ENCODE data around the gene TRPV2. TPM values are rescaled to one million over a fixed set of nuclear protein-coding genes. Genes with fewer than 3 reads are reported as not detected.
A peak's percentile ranks its signal among the peaks of the same experiment; 100 is the strongest.

TRPV2 gene
- total and polyA plus RNA-seq, 4 donors = 2.9 to 9.3 (median 4.6) TPM

GRCh38 chr17:16461606-16461866, 46.2 kb downstream of the TRPV2 start:
- DNase-seq (ENCODE audit: low spot score) = no peak
- Histone ChIP-seq H3K27me3 (ENCODE audit: control insufficient read depth in 4 of 4, insufficient read depth in 4 of 4, low read length in 3 of 4) (no peaks in the 10 kb centered on the region), H3K27ac (ENCODE audit: low read depth in 1 of 2, low read length in 2 of 2) (no peak overlapping the region), H3K4me1 (ENCODE audit: control insufficient read depth in 4 of 4, insufficient read depth in 4 of 4, low read length in 3 of 4) (peaks cover 0 to 9% (median 7%) of the 10 kb centered on the region in 4 donors), H3K9me3 (ENCODE audit: control insufficient read depth in 4 of 4, low read length in 3 of 4) (no peaks in the 10 kb centered on the region), H3K9ac (ENCODE audit: low read depth in 1 of 2, low read length in 2 of 2) (no peak overlapping the region), H3K4me3 (ENCODE audit: low read depth in 1 of 3, low read length in 3 of 3) (no peak overlapping the region), H3K36me3 (ENCODE audit: control insufficient read depth in 4 of 4, insufficient read depth in 3 of 4, low read depth in 1 of 4, low read length in 3 of 4) (no peaks in the 10 kb centered on the region)
- TF ChIP-seq REST (IDR thresholded peaks at IDR 0.05) (no peak), NR2F2 (IDR thresholded peaks at IDR 0.05) (no peak), FOXA1 (IDR thresholded peaks at IDR 0.05) (no peak), YY1 (IDR thresholded peaks at IDR 0.05) (no peak)
- 97% methylated on average over 3 of the region's 3 CpGs for WGBS

DNA sequence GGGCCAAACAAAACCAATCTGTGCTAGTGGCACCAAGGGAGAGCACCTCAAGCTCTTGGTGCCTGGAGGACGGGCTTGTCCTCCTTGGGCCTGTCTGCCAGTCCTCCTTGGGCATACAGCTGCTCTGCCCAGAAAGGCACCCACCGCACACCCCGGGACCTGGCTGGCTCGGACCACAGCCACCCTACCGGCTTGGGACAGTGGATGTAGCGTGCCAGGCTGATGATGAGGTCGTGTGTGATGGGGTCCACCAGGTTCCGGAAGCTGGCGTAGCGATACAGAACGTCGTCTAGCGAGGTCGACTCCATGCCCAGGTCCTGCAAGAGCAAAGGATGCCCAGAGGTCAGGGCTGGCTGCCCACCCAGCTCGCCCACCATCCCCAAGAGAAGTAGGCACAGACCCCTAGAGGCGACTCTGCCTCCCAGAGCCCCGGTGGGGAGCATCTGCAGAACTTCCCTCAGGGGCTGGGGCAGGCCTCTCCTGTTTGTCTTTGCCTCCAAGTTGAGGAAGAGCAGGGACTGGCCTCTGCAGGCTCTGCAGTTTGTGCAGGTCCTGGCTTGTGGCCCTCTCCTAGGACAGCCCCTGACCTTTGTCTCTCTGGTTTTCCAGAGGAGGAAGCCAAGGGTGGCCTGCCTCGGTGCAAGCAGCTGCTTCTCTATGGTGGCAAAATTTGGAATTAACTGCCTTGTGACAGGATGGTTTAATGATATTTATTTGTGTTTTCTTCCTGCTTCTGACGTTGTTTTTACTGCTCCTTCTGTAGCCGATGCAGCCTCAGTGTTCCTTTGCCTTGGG, 46.9 kb downstream of the TRPV2 start:
- no peaks in the 10 kb centered on the region for H3K27me3 ChIP-seq (ENCODE audit: control insufficient read depth in 4 of 4, insufficient read depth in 4 of 4, low read length in 3 of 4)
- no peaks in the 10 kb centered on the region for H3K9me3 ChIP-seq (ENCODE audit: control insufficient read depth in 4 of 4, low read length in 3 of 4)
- H3K36me3 ChIP-seq (ENCODE audit: control insufficient read depth in 4 of 4, insufficient read depth in 3 of 4, low read depth in 1 of 4, low read length in 3 of 4) = no peaks in the 10 kb centered on the region
- H3K4me3 ChIP-seq (ENCODE audit: low read depth in 1 of 3, low read length in 3 of 3) = no peak overlapping the region
- no peak overlapping the region for H3K9ac ChIP-seq (ENCODE audit: low read depth in 1 of 2, low read length in 2 of 2)
- H3K27ac ChIP-seq (ENCODE audit: low read depth in 1 of 2, low read length in 2 of 2) = no peak overlapping the region
- TF ChIP-seq REST (IDR thresholded peaks at IDR 0.05) = no peak
- TF ChIP-seq, protein P1, sequence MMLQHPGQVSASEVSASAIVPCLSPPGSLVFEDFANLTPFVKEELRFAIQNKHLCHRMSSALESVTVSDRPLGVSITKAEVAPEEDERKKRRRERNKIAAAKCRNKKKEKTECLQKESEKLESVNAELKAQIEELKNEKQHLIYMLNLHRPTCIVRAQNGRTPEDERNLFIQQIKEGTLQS (IDR thresholded peaks at IDR 0.05) = no peak
- no peak for TF ChIP-seq YY1 (IDR thresholded peaks at IDR 0.05)
- TF ChIP-seq RXRA (IDR thresholded peaks at IDR 0.05) = peak in 1 of 2 donors; percentile 13
- TF ChIP-seq EGR1 (IDR thresholded peaks at IDR 0.05; ENCODE audit: low read depth in 2 of 2) = no peak
- no peak for TF ChIP-seq HNF4G (IDR thresholded peaks at IDR 0.05)
- TF ChIP-seq FOXA1 (IDR thresholded peaks at IDR 0.05) = no peak
- TF ChIP-seq GABPA (IDR thresholded peaks at IDR 0.05 in 1 of 2, conservative IDR thresholded peaks at IDR 0.05 in 1 of 2) = no peak
- TF ChIP-seq JUND (IDR thresholded peaks at IDR 0.05) = no peak
- no peak for TF ChIP-seq SP1 (IDR thresholded peaks at IDR 0.05)
- TF ChIP-seq MAX (IDR thresholded peaks at IDR 0.05) = no peak
- TF ChIP-seq NR2F2 (IDR thresholded peaks at IDR 0.05) = peak; percentile 93
- TF ChIP-seq RAD21 (IDR thresholded peaks at IDR 0.05) = peak in 1 of 2 donors; percentile 14
- TF ChIP-seq HNF4A (conservative IDR thresholded peaks at IDR 0.05) = no peak
- no peak for TF ChIP-seq ZBTB33 (IDR thresholded peaks at IDR 0.05)
- no peak for TF ChIP-seq CTCF (IDR thresholded peaks at IDR 0.05; ENCODE audit: low read depth, low read length, missing input control)
- no peak for TF ChIP-seq FOXA2 (IDR thresholded peaks at IDR 0.05)
- TF ChIP-seq TAF1 (conservative IDR thresholded peaks at IDR 0.05) = no peak
- DNase-seq (ENCODE audit: low spot score) = no peak
- WGBS = 89% methylated on average over 20 of the region's 20 CpGs
- H3K4me1 ChIP-seq (ENCODE audit: control insufficient read depth in 4 of 4, insufficient read depth in 4 of 4, low read length in 3 of 4) = peaks cover 0 to 9% (median 7%) of the 10 kb centered on the region in 4 donors
